ENCODE data around the gene DONSON. TPM values are rescaled to one million over a fixed set of nuclear protein-coding genes. Genes with fewer than 3 reads are reported as not detected.

The DONSON gene
- total RNA-seq, 1 experiment from 2014 or later = 9.3 TPM

GRCh38 chr21:33551664-33552063 is 36.8 kb downstream of the DONSON start:
- no peak for TF ChIP-seq CTCF (IDR thresholded peaks at IDR 0.05; ENCODE audit: unreplicated experiment)
- H3K4me3 Mint-ChIP-seq (ENCODE audit: unreplicated experiment) = no peak overlapping the region
- intact Hi-C loops (cut with micrococcal nuclease) = no loop called here
- no peaks in the 10 kb centered on the region for H3K27me3 Mint-ChIP-seq (ENCODE audit: insufficient read depth, unreplicated experiment)
- peaks cover 16% of the 10 kb centered on the region for H3K4me1 Mint-ChIP-seq (ENCODE audit: insufficient read depth, unreplicated experiment)
- POLR2A ChIA-PET = interaction anchor here (0.7 to 9.2 kb wide), 2 partner anchors 8 to 13 kb away, joined by 3 to 89 read pairs; partner anchors contain the start of genes GART and SON
- peaks cover 100% of the 10 kb centered on the region for H3K36me3 Mint-ChIP-seq (ENCODE audit: insufficient read depth, unreplicated experiment)
- BruUV-seq (replicated peaks) = no TSS peak
- H3K9me3 Mint-ChIP-seq (ENCODE audit: unreplicated experiment) = peaks cover 6% of the 10 kb centered on the region
- no peak overlapping the region for H3K27ac Mint-ChIP-seq (ENCODE audit: low read depth, unreplicated experiment)
- DNase-seq (ENCODE audit: unreplicated experiment) = no peak
- CTCF ChIA-PET = no interaction called here

DNA sequence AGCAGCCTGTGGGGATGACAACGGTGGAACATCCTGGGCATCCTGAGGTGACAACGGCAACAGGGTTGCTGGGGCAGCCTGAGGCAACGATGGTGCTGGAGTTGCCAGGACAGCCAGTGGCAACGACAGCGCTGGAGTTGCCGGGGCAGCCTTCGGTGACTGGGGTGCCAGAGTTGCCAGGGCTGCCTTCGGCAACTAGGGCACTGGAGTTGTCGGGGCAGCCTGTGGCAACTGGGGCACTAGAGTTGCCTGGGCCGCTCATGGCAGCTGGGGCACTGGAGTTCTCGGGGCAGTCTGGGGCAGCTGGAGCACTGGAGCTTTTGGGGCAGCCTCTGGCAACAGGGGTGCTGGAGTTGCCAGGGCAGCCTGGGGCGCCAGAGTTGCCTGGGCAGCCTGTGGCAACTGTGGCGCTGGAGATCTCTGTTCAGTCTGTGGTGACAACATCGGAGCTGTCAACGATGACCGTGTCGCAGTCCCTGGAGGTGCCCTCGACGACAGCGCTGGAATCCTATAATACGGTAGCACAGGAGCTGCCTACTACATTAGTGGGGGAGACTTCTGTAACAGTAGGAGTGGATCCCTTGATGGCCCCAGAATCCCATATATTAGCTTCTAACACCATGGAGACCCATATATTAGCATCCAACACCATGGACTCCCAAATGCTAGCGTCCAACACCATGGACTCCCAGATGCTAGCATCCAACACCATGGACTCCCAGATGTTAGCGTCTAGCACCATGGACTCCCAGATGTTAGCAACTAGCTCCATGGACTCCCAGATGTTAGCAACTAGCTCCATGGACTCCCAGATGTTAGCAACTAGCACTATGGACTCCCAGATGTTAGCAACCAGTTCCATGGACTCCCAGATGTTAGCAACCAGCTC is 37.5 kb downstream of the DONSON start:
- no TSS peak for BruUV-seq (replicated peaks)
- Mint-ChIP-seq H3K36me3 (ENCODE audit: insufficient read depth, unreplicated experiment) (peaks cover 100% of the 10 kb centered on the region), H3K4me1 (ENCODE audit: insufficient read depth, unreplicated experiment) (peaks cover 13% of the 10 kb centered on the region), H3K9me3 (ENCODE audit: unreplicated experiment) (peaks cover 4% of the 10 kb centered on the region), H3K27me3 (ENCODE audit: insufficient read depth, unreplicated experiment) (no peaks in the 10 kb centered on the region), H3K27ac (ENCODE audit: low read depth, unreplicated experiment) (no peak overlapping the region), H3K4me3 (ENCODE audit: unreplicated experiment) (no peak overlapping the region)
- intact Hi-C loops (cut with micrococcal nuclease) = no loop called here
- ChIA-PET CTCF (no interaction called here), POLR2A (interaction anchor here (9.2 kb wide), 1 partner anchor 7 kb away, joined by 89 read pairs; the partner anchor contains the start of genes GART and SON)
- DNase-seq (ENCODE audit: unreplicated experiment) = no peak
- TF ChIP-seq CTCF (IDR thresholded peaks at IDR 0.05; ENCODE audit: unreplicated experiment) = no peak

- intact Hi-C loops (cut with micrococcal nuclease) = no loop called here
- CTCF ChIA-PET = no interaction called here
- DNase-seq (ENCODE audit: unreplicated experiment) = no peak
- TF ChIP-seq CTCF (IDR thresholded peaks at IDR 0.05; ENCODE audit: unreplicated experiment) = no peak
- Mint-ChIP-seq H3K4me1 (ENCODE audit: insufficient read depth, unreplicated experiment) (peaks cover 14% of the 10 kb centered on the region), H3K27me3 (ENCODE audit: insufficient read depth, unreplicated experiment) (no peaks in the 10 kb centered on the region), H3K27ac (ENCODE audit: low read depth, unreplicated experiment) (no peak overlapping the region), H3K9me3 (ENCODE audit: unreplicated experiment) (no peaks in the 10 kb centered on the region), H3K36me3 (ENCODE audit: insufficient read depth, unreplicated experiment) (peaks cover 98% of the 10 kb centered on the region), H3K4me3 (ENCODE audit: unreplicated experiment) (no peak overlapping the region)
- POLR2A ChIA-PET = no interaction called here
- no TSS peak for BruUV-seq (replicated peaks)
Observed at GRCh38 chr21:33549848-33550771, 38.4 kb downstream of the DONSON start.

- ChIA-PET CTCF (interaction anchor here (0.7 kb wide), 1 partner anchor 33 kb away, joined by 3 read pairs; no protein-coding TSS in a partner anchor), POLR2A (interaction anchor here (0.9 to 9.0 kb wide), 11 partner anchors 9 to 144 kb away, joined by 3 to 89 read pairs (median 4); partner anchors contain the start of genes DONSON and TMEM50B)
- peaks cover 67% of the 10 kb centered on the region for H3K36me3 Mint-ChIP-seq (ENCODE audit: insufficient read depth, unreplicated experiment)
- no peaks in the 10 kb centered on the region for H3K9me3 Mint-ChIP-seq (ENCODE audit: unreplicated experiment)
- no peak for TF ChIP-seq CTCF (IDR thresholded peaks at IDR 0.05; ENCODE audit: unreplicated experiment)
- H3K4me3 Mint-ChIP-seq (ENCODE audit: unreplicated experiment) = peak overlapping the region; percentile 81
- no peak for DNase-seq (ENCODE audit: unreplicated experiment)
- intact Hi-C loops (cut with micrococcal nuclease) = no loop called here
- peaks cover 8% of the 10 kb centered on the region for H3K4me1 Mint-ChIP-seq (ENCODE audit: insufficient read depth, unreplicated experiment)
- no peak overlapping the region for H3K27ac Mint-ChIP-seq (ENCODE audit: low read depth, unreplicated experiment)
- no peaks in the 10 kb centered on the region for H3K27me3 Mint-ChIP-seq (ENCODE audit: insufficient read depth, unreplicated experiment)
- BruUV-seq (replicated peaks) = no TSS peak
Observed at GRCh38 chr21:33546086-33546485, 42.4 kb downstream of the DONSON start.
